Measurements from ENCODE around the gene MUL1.

The MUL1 gene

DNA sequence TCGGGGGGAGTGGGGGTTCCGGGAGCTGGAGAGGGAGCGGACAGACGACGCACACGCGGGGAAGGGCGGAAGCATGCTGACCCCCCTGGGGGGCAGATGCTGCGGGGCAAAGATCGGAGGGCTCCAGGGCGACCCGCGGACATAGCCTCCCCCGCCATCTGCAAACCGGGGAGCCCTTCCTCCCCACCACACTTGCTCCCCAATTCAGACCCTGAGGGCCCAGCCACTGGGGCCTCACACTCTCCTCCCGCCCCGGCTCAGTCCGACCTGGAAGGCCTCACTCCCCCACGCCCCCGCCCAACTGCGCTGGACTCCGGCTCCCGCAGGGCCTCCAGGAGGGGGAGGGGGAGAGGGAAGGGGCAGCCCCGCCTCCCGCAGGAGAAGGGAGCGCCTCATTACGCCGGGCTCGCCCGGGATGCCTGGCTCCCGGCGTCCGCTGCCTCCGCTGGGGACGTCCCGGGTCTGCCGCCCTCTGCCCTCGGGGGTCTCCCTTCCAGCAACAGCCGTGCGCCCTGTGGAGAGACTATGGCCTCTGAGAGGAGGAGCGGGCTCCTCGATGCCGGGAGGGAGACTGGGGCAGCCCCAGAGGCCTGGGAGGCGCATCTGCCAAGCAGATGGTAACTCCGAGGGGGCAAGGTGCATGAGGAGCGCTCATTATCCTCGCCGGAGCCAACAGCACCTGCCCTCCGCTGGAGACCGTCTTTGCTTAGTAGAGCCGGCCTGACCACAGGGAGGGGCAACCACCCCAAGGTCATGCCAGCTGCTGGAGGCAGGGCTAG is 21.3 kb downstream of the MUL1 start (continued):
- TF ChIP-seq ZNF169 (tag by site-specific recombination; IDR thresholded peaks at IDR 0.05) (no peak), ZNF175 (tag by site-specific recombination; IDR thresholded peaks at IDR 0.05) (no peak), KLF10 (tag by site-specific recombination; IDR thresholded peaks at IDR 0.05) (0 out of 2 replicates have a peak, but pooled peaks have one; percentile 22), ZNF843 (tag by site-specific recombination; IDR thresholded peaks at IDR 0.05) (peak; percentile 11; the same call in 1 of the 2 replicates), ZNF776 (tag by site-specific recombination; IDR thresholded peaks at IDR 0.05; ENCODE audit: borderline replicate concordance) (no peak), ZNF626 (tag by site-specific recombination; IDR thresholded peaks at IDR 0.05) (no peak), ZIC2 (tag by site-specific recombination; IDR thresholded peaks at IDR 0.05) (peak; percentile 91), ZNF664 (tag by site-specific recombination; IDR thresholded peaks at IDR 0.05) (no peak), ZFHX2 (tag by site-specific recombination; conservative IDR thresholded peaks at IDR 0.05) (peak; percentile 84), ZNF548 (tag by site-specific recombination; IDR thresholded peaks at IDR 0.05) (peak; percentile 86), ZBTB48 (tag by site-specific recombination; IDR thresholded peaks at IDR 0.05) (peak; percentile 35; the same call in 1 of the 2 replicates), ZNF311 (tag by site-specific recombination; IDR thresholded peaks at IDR 0.05; ENCODE audit: borderline replicate concordance) (no peak), ZNF423 (tag by site-specific recombination; IDR thresholded peaks at IDR 0.05) (0 out of 2 replicates have a peak, but pooled peaks have one; percentile 22), ZNF48 (tag by site-specific recombination; IDR thresholded peaks at IDR 0.05) (no peak), SALL2 (tag by site-specific recombination; IDR thresholded peaks at IDR 0.05; ENCODE audit: borderline replicate concordance) (no peak), ZNF132 (tag by site-specific recombination; IDR thresholded peaks at IDR 0.05; ENCODE audit: borderline replicate concordance) (no peak), FEZF1 (tag by site-specific recombination; IDR thresholded peaks at IDR 0.05) (no peak)
- TF ChIP-seq, protein P1, sequence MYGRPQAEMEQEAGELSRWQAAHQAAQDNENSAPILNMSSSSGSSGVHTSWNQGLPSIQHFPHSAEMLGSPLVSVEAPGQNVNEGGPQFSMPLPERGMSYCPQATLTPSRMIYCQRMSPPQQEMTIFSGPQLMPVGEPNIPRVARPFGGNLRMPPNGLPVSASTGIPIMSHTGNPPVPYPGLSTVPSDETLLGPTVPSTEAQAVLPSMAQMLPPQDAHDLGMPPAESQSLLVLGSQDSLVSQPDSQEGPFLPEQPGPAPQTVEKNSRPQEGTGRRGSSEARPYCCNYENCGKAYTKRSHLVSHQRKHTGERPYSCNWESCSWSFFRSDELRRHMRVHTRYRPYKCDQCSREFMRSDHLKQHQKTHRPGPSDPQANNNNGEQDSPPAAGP (tag by site-specific recombination; IDR thresholded peaks at IDR 0.05): peak; percentile 82
- TF ChIP-seq, protein P2, sequence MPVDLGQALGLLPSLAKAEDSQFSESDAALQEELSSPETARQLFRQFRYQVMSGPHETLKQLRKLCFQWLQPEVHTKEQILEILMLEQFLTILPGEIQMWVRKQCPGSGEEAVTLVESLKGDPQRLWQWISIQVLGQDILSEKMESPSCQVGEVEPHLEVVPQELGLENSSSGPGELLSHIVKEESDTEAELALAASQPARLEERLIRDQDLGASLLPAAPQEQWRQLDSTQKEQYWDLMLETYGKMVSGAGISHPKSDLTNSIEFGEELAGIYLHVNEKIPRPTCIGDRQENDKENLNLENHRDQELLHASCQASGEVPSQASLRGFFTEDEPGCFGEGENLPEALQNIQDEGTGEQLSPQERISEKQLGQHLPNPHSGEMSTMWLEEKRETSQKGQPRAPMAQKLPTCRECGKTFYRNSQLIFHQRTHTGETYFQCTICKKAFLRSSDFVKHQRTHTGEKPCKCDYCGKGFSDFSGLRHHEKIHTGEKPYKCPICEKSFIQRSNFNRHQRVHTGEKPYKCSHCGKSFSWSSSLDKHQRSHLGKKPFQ (tag by site-specific recombination; IDR thresholded peaks at IDR 0.05): 0 out of 2 replicates have a peak, but pooled peaks have one; percentile 29
- TF ChIP-seq, protein P3, sequence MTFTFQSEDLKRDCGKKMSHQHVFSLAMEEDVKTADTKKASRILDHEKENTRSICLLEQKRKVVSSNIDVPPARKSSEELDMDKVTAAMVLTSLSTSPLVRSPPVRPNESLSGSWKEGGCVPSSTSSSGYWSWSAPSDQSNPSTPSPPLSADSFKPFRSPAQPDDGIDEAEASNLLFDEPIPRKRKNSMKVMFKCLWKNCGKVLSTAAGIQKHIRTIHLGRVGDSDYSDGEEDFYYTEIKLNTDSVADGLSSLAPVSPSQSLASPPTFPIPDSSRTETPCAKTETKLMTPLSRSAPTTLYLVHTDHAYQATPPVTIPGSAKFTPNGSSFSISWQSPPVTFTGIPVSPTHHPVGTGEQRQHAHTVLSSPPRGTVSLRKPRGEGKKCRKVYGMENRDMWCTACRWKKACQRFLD (tag by site-specific recombination; IDR thresholded peaks at IDR 0.05): no peak
- TF ChIP-seq, protein P4, sequence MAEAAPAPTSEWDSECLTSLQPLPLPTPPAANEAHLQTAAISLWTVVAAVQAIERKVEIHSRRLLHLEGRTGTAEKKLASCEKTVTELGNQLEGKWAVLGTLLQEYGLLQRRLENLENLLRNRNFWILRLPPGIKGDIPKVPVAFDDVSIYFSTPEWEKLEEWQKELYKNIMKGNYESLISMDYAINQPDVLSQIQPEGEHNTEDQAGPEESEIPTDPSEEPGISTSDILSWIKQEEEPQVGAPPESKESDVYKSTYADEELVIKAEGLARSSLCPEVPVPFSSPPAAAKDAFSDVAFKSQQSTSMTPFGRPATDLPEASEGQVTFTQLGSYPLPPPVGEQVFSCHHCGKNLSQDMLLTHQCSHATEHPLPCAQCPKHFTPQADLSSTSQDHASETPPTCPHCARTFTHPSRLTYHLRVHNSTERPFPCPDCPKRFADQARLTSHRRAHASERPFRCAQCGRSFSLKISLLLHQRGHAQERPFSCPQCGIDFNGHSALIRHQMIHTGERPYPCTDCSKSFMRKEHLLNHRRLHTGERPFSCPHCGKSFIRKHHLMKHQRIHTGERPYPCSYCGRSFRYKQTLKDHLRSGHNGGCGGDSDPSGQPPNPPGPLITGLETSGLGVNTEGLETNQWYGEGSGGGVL (tag by site-specific recombination; IDR thresholded peaks at IDR 0.05): peak; percentile 92
- TF ChIP-seq, protein P5, sequence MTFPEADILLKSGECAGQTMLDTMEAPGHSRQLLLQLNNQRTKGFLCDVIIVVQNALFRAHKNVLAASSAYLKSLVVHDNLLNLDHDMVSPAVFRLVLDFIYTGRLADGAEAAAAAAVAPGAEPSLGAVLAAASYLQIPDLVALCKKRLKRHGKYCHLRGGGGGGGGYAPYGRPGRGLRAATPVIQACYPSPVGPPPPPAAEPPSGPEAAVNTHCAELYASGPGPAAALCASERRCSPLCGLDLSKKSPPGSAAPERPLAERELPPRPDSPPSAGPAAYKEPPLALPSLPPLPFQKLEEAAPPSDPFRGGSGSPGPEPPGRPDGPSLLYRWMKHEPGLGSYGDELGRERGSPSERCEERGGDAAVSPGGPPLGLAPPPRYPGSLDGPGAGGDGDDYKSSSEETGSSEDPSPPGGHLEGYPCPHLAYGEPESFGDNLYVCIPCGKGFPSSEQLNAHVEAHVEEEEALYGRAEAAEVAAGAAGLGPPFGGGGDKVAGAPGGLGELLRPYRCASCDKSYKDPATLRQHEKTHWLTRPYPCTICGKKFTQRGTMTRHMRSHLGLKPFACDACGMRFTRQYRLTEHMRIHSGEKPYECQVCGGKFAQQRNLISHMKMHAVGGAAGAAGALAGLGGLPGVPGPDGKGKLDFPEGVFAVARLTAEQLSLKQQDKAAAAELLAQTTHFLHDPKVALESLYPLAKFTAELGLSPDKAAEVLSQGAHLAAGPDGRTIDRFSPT (tag by site-specific recombination; IDR thresholded peaks at IDR 0.05): 0 out of 2 replicates have a peak, but pooled peaks have one; percentile 12
- TF ChIP-seq, protein P6, sequence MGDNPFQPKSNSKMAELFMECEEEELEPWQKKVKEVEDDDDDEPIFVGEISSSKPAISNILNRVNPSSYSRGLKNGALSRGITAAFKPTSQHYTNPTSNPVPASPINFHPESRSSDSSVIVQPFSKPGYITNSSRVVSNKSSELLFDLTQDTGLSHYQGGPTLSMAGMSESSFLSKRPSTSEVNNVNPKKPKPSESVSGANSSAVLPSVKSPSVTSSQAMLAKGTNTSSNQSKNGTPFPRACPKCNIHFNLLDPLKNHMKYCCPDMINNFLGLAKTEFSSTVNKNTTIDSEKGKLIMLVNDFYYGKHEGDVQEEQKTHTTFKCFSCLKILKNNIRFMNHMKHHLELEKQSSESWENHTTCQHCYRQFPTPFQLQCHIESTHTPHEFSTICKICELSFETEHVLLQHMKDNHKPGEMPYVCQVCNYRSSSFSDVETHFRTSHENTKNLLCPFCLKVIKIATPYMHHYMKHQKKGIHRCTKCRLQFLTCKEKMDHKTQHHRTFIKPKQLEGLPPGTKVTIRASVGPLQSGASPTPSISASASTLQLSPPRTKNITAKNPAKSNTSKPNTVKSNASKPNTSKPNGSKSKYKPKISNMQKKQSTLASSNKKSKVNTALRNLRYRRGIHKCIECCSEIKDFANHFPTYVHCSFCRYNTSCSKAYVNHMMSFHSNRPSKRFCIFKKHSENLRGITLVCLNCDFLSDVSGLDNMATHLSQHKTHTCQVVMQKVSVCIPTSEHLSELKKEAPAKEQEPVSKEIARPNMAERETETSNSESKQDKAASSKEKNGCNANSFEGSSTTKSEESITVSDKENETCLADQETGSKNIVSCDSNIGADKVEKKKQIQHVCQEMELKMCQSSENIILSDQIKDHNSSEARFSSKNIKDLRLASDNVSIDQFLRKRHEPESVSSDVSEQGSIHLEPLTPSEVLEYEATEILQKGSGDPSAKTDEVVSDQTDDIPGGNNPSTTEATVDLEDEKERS (tag by site-specific recombination; IDR thresholded peaks at IDR 0.05): no peak
- TF ChIP-seq, protein P7, sequence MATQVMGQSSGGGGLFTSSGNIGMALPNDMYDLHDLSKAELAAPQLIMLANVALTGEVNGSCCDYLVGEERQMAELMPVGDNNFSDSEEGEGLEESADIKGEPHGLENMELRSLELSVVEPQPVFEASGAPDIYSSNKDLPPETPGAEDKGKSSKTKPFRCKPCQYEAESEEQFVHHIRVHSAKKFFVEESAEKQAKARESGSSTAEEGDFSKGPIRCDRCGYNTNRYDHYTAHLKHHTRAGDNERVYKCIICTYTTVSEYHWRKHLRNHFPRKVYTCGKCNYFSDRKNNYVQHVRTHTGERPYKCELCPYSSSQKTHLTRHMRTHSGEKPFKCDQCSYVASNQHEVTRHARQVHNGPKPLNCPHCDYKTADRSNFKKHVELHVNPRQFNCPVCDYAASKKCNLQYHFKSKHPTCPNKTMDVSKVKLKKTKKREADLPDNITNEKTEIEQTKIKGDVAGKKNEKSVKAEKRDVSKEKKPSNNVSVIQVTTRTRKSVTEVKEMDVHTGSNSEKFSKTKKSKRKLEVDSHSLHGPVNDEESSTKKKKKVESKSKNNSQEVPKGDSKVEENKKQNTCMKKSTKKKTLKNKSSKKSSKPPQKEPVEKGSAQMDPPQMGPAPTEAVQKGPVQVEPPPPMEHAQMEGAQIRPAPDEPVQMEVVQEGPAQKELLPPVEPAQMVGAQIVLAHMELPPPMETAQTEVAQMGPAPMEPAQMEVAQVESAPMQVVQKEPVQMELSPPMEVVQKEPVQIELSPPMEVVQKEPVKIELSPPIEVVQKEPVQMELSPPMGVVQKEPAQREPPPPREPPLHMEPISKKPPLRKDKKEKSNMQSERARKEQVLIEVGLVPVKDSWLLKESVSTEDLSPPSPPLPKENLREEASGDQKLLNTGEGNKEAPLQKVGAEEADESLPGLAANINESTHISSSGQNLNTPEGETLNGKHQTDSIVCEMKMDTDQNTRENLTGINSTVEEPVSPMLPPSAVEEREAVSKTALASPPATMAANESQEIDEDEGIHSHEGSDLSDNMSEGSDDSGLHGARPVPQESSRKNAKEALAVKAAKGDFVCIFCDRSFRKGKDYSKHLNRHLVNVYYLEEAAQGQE (tag by site-specific recombination; IDR thresholded peaks at IDR 0.05): peak; percentile 16; the same call in 1 of the 2 replicates

All from HEK293 (cell line).